Measurements from ENCODE around the gene ACTMAP.

DNA sequence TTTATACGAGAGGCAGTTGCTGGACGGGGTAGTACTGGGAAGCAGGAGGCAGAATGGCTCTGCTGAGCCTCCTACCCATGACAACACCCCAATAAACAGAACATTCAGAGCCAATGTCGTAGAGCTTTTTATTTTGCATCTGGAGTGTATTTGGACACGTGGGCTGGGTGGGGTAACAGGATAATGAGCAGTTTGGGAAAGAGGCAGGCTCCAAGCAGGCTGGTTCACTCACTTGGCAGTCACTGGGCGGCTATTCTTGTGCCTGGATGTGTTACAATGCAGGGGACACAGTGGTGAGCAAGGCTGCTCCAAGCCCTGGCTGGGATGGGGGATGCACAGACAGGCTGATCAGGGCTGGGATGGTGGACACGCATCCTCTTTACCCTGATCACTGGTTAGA, 9.5 kb downstream of the ACTMAP start:
- TF ChIP-seq MEIS1 (CRISPR knock-in tag; IDR thresholded peaks at IDR 0.05; ENCODE audit: borderline replicate concordance) (no peak), YY1 (tag by site-specific recombination; IDR thresholded peaks at IDR 0.05) (no peak), ZNF274 (IDR thresholded peaks at IDR 0.05; ENCODE audit: low read length) (no peak), ZNF274 (tag by site-specific recombination; IDR thresholded peaks at IDR 0.05; ENCODE audit: borderline replicate concordance) (no peak), ZNF701 (tag by site-specific recombination; IDR thresholded peaks at IDR 0.05) (no peak), SP3 (tag by site-specific recombination; IDR thresholded peaks at IDR 0.05) (no peak), ZBTB21 (tag by site-specific recombination; IDR thresholded peaks at IDR 0.05) (no peak), ZNF596 (tag by site-specific recombination; IDR thresholded peaks at IDR 0.05) (no peak), GLIS2 (tag by site-specific recombination; IDR thresholded peaks at IDR 0.05) (no peak)
- TF ChIP-seq, protein P1, sequence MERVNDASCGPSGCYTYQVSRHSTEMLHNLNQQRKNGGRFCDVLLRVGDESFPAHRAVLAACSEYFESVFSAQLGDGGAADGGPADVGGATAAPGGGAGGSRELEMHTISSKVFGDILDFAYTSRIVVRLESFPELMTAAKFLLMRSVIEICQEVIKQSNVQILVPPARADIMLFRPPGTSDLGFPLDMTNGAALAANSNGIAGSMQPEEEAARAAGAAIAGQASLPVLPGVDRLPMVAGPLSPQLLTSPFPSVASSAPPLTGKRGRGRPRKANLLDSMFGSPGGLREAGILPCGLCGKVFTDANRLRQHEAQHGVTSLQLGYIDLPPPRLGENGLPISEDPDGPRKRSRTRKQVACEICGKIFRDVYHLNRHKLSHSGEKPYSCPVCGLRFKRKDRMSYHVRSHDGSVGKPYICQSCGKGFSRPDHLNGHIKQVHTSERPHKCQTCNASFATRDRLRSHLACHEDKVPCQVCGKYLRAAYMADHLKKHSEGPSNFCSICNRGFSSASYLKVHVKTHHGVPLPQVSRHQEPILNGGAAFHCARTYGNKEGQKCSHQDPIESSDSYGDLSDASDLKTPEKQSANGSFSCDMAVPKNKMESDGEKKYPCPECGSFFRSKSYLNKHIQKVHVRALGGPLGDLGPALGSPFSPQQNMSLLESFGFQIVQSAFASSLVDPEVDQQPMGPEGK (tag by site-specific recombination; IDR thresholded peaks at IDR 0.05), result no peak
- TF ChIP-seq, protein P2, sequence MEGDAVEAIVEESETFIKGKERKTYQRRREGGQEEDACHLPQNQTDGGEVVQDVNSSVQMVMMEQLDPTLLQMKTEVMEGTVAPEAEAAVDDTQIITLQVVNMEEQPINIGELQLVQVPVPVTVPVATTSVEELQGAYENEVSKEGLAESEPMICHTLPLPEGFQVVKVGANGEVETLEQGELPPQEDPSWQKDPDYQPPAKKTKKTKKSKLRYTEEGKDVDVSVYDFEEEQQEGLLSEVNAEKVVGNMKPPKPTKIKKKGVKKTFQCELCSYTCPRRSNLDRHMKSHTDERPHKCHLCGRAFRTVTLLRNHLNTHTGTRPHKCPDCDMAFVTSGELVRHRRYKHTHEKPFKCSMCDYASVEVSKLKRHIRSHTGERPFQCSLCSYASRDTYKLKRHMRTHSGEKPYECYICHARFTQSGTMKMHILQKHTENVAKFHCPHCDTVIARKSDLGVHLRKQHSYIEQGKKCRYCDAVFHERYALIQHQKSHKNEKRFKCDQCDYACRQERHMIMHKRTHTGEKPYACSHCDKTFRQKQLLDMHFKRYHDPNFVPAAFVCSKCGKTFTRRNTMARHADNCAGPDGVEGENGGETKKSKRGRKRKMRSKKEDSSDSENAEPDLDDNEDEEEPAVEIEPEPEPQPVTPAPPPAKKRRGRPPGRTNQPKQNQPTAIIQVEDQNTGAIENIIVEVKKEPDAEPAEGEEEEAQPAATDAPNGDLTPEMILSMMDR (tag by site-specific recombination; IDR thresholded peaks at IDR 0.05), result no peak
- TF ChIP-seq, protein P3, sequence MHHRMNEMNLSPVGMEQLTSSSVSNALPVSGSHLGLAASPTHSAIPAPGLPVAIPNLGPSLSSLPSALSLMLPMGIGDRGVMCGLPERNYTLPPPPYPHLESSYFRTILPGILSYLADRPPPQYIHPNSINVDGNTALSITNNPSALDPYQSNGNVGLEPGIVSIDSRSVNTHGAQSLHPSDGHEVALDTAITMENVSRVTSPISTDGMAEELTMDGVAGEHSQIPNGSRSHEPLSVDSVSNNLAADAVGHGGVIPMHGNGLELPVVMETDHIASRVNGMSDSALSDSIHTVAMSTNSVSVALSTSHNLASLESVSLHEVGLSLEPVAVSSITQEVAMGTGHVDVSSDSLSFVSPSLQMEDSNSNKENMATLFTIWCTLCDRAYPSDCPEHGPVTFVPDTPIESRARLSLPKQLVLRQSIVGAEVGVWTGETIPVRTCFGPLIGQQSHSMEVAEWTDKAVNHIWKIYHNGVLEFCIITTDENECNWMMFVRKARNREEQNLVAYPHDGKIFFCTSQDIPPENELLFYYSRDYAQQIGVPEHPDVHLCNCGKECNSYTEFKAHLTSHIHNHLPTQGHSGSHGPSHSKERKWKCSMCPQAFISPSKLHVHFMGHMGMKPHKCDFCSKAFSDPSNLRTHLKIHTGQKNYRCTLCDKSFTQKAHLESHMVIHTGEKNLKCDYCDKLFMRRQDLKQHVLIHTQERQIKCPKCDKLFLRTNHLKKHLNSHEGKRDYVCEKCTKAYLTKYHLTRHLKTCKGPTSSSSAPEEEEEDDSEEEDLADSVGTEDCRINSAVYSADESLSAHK (tag by site-specific recombination; IDR thresholded peaks at IDR 0.05), result no peak
